Pancreas (tissue), 10 donors: ENCODE results near the gene CFAP119. TPM values are rescaled to one million over a fixed set of nuclear protein-coding genes. Genes with fewer than 3 reads are reported as not detected.

Experiments used
- ATAC-seq, 4 donors: fragments of 200-7000 bp; cut with Tn5 transposase; one replicate each; pipeline versions ENCODE4 v1.8.0 to v1.9.1; 2020; ENCODE audit warnings: mild to moderate bottlenecking in 4 of 4, moderate library complexity in 4 of 4
- DNase-seq, 6 donors: peaks; one replicate each; pipeline ENCODE4 v3.0.0-alpha.2; 2020
- FAIRE-seq: peaks from 2 replicates; lab custom pipeline; 2012; peaks lifted over from hg19 to GRCh38; lab: Jason Lieb, UNC
- H3K27ac ChIP-seq, 4 donors: fragments of 200-600 bp; sonication (generic); 1 replicate in 3 of 4; 2 replicates in 1 of 4; pipeline versions ENCODE4 v1.5.0 to v1.8.0; 2020
- H3K27me3 ChIP-seq, 4 donors: fragments of 200-600 bp; one replicate each; pipeline ENCODE4 v1.8.0; 2021
- H3K36me3 ChIP-seq, 3 donors: fragments of 200-600 bp; sonication (generic) in 1 of 3; one replicate each; pipeline versions ENCODE4 v1.5.0 to v1.8.0; 2020 to 2021
- H3K4me1 ChIP-seq, 3 donors: fragments of 200-600 bp; one replicate each; pipeline ENCODE4 v1.8.0; 2021
- H3K4me3 ChIP-seq, 4 donors: fragments of 200-600 bp; sonication (generic) in 2 of 4; one replicate each; pipeline versions ENCODE4 v1.5.0 to v1.8.0; 2020 to 2021
- H3K9me3 ChIP-seq, 4 donors: fragments of 200-600 bp; one replicate each; pipeline ENCODE4 v1.8.0; 2021
- WGBS, 2 donors: extraction: QIAGEN DNeasy Blood & Tissue Kit; methylation state at CpG; one replicate each; pipeline ENCODE4 v1.1.7; 2013; 5-methylcytosine and 5-hydroxymethylcytosine counted together
- intact Hi-C, 3 donors: fragments of 100-400 bp; cut with DNase I; formaldehyde crosslinking; loops; one replicate each; pipeline versions ENCODE4 v1.11.1 to v1.14.2; 2022
- polyA plus RNA-seq, 2 donors: library from polyadenylated mRNA; stranded (reverse); fragments of 200-250 nt; gene quantifications; one replicate each; pipeline ENCODE4 v1.2.3, GENCODE V29; 2013
- total RNA-seq, 6 donors: library from RNA; stranded (reverse); fragmentation: NEBNext Ultra II Directional in 4 of 6; extraction: Animal tissue kit (Norgen Biotek cat#: 25700) in 4 of 6; gene quantifications; one replicate each; pipeline versions ENCODE4 v1.2.1 to v1.2.4, GENCODE V29; 2021 to 2023
- TF ChIP-seq, protein P1 (sequence below), 4 donors: fragments of 200-600 bp; sonication (generic) in 3 of 4; IDR thresholded peaks; one replicate each; pipeline versions ENCODE4 v1.5.0 to v1.8.0; 2021; ENCODE audit warnings: antibody characterized with exemption in 4 of 4
- donor health status: healthy with polysubstance abuse.
- donor health status: DM: no; HTN: no; CAD: no; lungs with moderate emphysema.
- donor health status: DM: no; HTN: no; CAD: no.
- donor health status: control.
- donor health status: control.
- donor health status: Bipolar disorder and iron deficiency.
- donor health status: DM: yes; HTN: yes; CAD: no.
- donor health status: DM: no; HTN: no; CAD: no.
- donor health status: DM: no; HTN: no; CAD: no.
- donor health status: DM: yes; HTN: yes; CAD: no.

The CFAP119 gene
- total and polyA plus RNA-seq, 8 donors, result 1.7 to 32.1 (median 3.4) TPM

DNA sequence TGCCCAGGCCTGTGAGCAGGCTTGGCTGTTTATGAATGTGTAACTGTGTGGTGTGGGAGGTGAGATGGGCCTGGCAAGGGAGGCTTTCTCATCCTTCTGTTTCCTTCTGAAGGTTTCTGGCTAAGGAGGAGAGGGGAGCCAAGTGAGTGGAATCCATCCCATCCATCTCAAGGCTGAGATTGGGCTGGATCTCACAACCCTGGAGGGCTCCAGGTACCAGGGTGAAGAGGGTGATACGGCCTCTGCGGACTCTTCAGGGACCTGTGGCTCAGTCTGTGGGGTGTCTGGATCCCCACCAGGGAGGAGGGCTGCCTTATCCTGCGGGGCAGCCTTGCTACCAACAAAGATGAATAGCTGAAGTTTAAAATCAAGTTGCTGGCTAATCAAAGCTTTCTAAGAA lies 18.2 kb upstream of the CFAP119 start:
- TF ChIP-seq, protein P1, sequence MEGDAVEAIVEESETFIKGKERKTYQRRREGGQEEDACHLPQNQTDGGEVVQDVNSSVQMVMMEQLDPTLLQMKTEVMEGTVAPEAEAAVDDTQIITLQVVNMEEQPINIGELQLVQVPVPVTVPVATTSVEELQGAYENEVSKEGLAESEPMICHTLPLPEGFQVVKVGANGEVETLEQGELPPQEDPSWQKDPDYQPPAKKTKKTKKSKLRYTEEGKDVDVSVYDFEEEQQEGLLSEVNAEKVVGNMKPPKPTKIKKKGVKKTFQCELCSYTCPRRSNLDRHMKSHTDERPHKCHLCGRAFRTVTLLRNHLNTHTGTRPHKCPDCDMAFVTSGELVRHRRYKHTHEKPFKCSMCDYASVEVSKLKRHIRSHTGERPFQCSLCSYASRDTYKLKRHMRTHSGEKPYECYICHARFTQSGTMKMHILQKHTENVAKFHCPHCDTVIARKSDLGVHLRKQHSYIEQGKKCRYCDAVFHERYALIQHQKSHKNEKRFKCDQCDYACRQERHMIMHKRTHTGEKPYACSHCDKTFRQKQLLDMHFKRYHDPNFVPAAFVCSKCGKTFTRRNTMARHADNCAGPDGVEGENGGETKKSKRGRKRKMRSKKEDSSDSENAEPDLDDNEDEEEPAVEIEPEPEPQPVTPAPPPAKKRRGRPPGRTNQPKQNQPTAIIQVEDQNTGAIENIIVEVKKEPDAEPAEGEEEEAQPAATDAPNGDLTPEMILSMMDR (IDR thresholded peaks at IDR 0.05), result no peak
- H3K4me3 ChIP-seq, result no peak overlapping the region
- no peak for DNase-seq
- intact Hi-C loops, result no loop called here
- no peak overlapping the region for H3K27ac ChIP-seq
- H3K9me3 ChIP-seq, result no peaks in the 10 kb centered on the region
- H3K27me3 ChIP-seq, result no peaks in the 10 kb centered on the region
- peaks cover 0 to 7% (median 2%) of the 10 kb centered on the region in 3 donors for H3K4me1 ChIP-seq
- peaks cover 0 to 14% (median 6%) of the 10 kb centered on the region in 3 donors for H3K36me3 ChIP-seq
- FAIRE-seq, result no peak
- no peak for ATAC-seq
- 84 to 94% methylated on average over 3 of the region's 3 CpGs for WGBS, 2 donors

DNA sequence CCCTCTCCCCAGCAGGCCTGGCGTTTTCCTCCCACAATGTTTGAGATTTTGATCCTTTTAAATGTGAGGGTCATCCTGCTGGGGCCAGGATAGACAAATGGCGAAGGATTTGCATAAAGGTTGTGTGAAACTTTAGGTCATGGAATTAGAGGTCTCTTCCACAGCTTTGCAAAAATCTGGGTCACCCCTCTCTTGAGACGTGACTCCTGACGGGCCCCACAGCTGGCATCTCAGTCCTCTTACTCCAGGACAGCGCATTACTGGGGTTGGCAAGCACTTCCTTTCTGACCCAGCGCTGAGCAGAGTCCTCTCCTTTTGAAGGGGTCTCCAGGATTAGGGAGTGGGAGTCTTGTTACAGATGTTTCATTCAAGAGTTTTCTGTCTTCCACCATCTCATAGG lies 17.7 kb upstream of the CFAP119 start:
- Histone ChIP-seq H3K27ac (no peak overlapping the region), H3K9me3 (no peaks in the 10 kb centered on the region), H3K4me3 (no peak overlapping the region), H3K4me1 (peaks cover 0 to 8% (median 5%) of the 10 kb centered on the region in 3 donors), H3K27me3 (no peaks in the 10 kb centered on the region), H3K36me3 (peaks cover 0 to 14% (median 6%) of the 10 kb centered on the region in 3 donors)
- intact Hi-C loops, result no loop called here
- FAIRE-seq, result no peak
- no peak for DNase-seq
- TF ChIP-seq, protein P1 (IDR thresholded peaks at IDR 0.05), result no peak
- no peak for ATAC-seq
- 89 to 93% methylated on average over 6 of the region's 6 CpGs for WGBS, 2 donors

DNA sequence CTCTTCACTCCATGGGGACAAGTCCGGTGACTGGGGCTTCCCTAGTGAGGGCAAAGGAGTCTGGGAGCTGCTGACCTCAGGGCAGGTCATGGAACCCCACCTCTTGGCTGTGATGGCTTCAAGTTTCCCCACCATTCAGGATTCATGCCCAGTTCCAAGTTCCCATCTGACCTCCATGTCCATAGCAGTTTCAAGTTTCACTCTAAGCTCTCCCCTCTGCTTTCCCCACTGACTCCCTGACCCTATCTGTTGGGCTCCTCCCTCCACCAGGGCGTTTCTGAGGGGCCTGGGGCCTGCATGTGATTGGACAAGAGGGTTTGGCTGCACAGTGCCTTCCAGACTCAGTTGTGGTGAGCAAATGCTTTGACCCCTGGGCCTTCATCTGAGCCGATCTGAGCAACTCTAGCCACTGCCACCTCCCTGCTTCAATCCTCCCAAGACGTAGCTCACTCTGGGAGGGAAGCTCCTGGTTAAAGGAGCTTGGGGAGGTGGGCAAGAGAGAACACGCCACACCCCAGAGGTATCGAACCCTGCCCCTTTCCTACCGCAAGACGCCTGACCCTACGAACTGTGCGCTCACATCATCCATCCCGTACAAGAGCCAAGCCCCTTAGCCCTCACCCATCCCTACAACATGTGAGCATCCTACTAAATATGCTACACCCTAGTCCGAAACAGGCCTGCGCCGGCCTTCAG lies 16.8 kb upstream of the CFAP119 start:
- no peaks in the 10 kb centered on the region for H3K27me3 ChIP-seq
- peaks cover 0 to 14% (median 6%) of the 10 kb centered on the region in 3 donors for H3K36me3 ChIP-seq
- H3K4me3 ChIP-seq, result no peak overlapping the region
- no peak for FAIRE-seq
- WGBS, 2 donors, result 89% methylated on average over 14 of the region's 14 CpGs
- peak in 1 of 6 donors; percentile 15 for DNase-seq
- ATAC-seq, result no peak
- H3K27ac ChIP-seq, result no peak overlapping the region
- TF ChIP-seq, protein P1 (IDR thresholded peaks at IDR 0.05), result no peak
- no peaks in the 10 kb centered on the region for H3K9me3 ChIP-seq
- intact Hi-C loops, result no loop called here
- H3K4me1 ChIP-seq, result peaks cover 0 to 8% (median 5%) of the 10 kb centered on the region in 3 donors

DNA sequence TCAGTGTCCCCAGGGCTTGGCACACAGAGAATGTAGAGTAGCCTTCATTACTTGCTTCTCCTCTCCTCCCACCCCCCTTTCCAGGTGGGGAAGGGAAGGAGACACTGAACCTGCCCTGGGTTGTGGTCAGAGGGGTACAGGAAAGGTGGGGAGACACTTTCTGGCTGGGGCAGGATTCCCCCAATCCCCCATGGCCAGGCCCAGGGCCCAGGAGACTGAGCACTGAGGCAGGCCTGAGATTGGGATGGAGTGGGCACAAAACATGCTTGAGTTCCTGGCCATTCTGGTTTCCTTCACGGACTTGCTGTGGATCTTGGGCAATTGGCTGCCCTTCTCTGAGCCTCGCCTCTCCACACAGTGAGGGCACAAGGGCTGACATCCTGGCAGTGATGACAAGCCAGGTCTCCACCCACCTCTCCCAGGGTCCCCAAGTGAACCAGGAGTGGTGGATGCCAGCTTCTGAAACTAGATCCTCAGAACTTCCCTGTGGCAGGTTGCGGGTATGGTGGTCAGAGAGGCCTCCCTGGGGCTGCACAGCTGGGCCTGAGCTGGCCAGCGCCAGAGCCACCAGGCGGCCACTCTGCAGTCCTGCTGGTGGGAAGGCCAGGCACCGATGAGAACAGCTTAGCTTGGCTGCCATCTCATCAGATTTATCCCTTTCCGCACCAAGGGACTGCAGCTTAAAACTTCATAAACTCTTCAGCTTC lies 15.9 kb upstream of the CFAP119 start:
- intact Hi-C loops, result no loop called here
- 86 to 88% methylated on average over 7 of the region's 7 CpGs for WGBS, 2 donors
- FAIRE-seq, result no peak
- Histone ChIP-seq H3K36me3 (peaks cover 0 to 11% (median 6%) of the 10 kb centered on the region in 3 donors), H3K4me3 (no peak overlapping the region), H3K9me3 (no peaks in the 10 kb centered on the region), H3K4me1 (peaks cover 0 to 8% (median 5%) of the 10 kb centered on the region in 3 donors), H3K27ac (no peak overlapping the region), H3K27me3 (no peaks in the 10 kb centered on the region)
- TF ChIP-seq, protein P1 (IDR thresholded peaks at IDR 0.05), result no peak
- peak in 1 of 6 donors; percentile 16 for DNase-seq
- no peak for ATAC-seq
